NCI-H187 treated with DMSO at 0.1 percent for 48 hours (cell line): ENCODE measurements around the gene TEX35.
"Not testable (repeated sequence)": the region's sequence is repeated elsewhere in the genome, so short reads cannot be mapped to it uniquely, and the experiment has no call there.

Source experiments
- DNase-seq: peaks from one replicate; lab custom pipeline; 2025; lab: John Stamatoyannopoulos, UW

TEX35 gene

GRCh38 chr1:178541829-178542553 lies 29.1 kb downstream of the TEX35 start:
- DNase-seq: no peak

GRCh38 chr1:178542554-178543289 lies 29.8 kb downstream of the TEX35 start:
- no peak for DNase-seq

GRCh38 chr1:178543290-178543607 lies 30.3 kb downstream of the TEX35 start:
- no peak for DNase-seq

- DNase-seq: no peak
These were observed 31.6 kb downstream of the TEX35 start for GRCh38 chr1:178544531-178544930.

- DNase-seq: no peak
These were observed 35.2 kb downstream of the TEX35 start for GRCh38 chr1:178548108-178548507.

GRCh38 chr1:178551307-178551706 lies 38.4 kb downstream of the TEX35 start:
- DNase-seq: no peak

GRCh38 chr1:178551940-178552339 lies 39.0 kb downstream of the TEX35 start:
- DNase-seq: no peak

GRCh38 chr1:178552856-178553255 lies 39.9 kb downstream of the TEX35 start:
- no peak for DNase-seq

GRCh38 chr1:178554351-178554750 lies 41.4 kb downstream of the TEX35 start:
- not testable (repeated sequence) for DNase-seq

- DNase-seq: not testable (repeated sequence)
These were observed 42.7 kb downstream of the TEX35 start for GRCh38 chr1:178555613-178556012.

GRCh38 chr1:178558816-178559215 lies 45.9 kb downstream of the TEX35 start:
- DNase-seq: not testable (repeated sequence)

- DNase-seq: no peak
These were observed 48.0 kb downstream of the TEX35 start for GRCh38 chr1:178560871-178561376.

GRCh38 chr1:178563099-178563820 lies 50.4 kb downstream of the TEX35 start:
- no peak for DNase-seq

GRCh38 chr1:178564086-178564782 lies 51.3 kb downstream of the TEX35 start:
- DNase-seq: no peak

GRCh38 chr1:178564783-178565180 lies 51.9 kb downstream of the TEX35 start:
- DNase-seq: no peak

GRCh38 chr1:178565586-178565985 lies 52.7 kb downstream of the TEX35 start:
- no peak for DNase-seq

- DNase-seq: no peak
These were observed 53.3 kb downstream of the TEX35 start for GRCh38 chr1:178566187-178566586.

GRCh38 chr1:178571807-178572206 lies 58.9 kb downstream of the TEX35 start:
- no peak for DNase-seq
